Fibroblast of peridontal ligament (primary cell): ENCODE results near the gene SEMA3G.

ENCODE experiments used
- DNase-seq: peaks from one replicate; pipeline ENCODE4 v3.0.0-alpha.2; 2010; ENCODE audit errors: extremely low read depth

SEMA3G gene

GRCh38 chr3:52439426-52440248 is 5.3 kb downstream of the SEMA3G start:
- no peak for DNase-seq

DNA sequence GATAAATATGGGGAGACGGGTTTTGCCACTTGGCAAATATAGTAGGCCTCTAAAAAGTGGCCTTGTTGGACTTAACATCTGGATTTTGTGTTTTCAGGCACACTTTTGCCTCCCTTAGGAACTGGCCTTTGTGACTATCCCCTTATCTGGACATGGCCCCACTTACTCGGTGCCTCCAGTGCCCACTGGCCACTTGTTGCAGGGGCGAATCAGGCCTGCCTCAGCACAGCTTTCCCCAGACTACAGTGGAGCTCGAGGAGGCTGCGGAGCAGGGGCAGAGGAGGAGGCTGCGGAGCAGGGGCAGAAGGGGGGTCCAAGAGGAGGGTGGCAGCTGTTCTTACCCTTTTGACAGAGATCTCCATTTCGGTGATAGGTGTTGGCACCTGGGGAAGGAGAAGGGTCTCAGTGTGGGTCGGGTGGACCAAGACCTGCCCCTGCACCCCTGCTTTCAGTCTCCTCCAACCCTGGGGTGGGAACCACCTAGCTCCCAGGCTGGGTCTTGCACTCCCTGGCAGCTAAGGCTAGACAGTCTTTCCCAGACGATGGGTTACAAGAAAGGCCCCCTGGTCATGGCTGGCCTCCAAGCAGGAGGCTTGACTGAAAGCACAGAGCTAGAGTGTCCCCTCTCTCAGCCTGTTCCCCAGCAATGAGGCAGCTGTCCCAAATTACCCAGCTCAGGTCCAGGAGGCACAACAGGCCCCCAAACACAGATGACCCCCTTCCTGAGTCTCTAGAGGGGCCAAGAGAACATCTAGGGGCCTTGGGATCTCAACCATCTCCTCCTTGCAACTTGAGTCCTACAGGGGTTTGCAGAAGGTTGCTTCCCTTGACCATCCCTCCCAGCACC is 6.1 kb downstream of the SEMA3G start:
- no peak for DNase-seq

- DNase-seq, result no peak
Observed at GRCh38 chr3:52438104-52438376, 6.9 kb downstream of the SEMA3G start.

GRCh38 chr3:52437326-52438103 is 7.4 kb downstream of the SEMA3G start:
- DNase-seq, result no peak

DNA sequence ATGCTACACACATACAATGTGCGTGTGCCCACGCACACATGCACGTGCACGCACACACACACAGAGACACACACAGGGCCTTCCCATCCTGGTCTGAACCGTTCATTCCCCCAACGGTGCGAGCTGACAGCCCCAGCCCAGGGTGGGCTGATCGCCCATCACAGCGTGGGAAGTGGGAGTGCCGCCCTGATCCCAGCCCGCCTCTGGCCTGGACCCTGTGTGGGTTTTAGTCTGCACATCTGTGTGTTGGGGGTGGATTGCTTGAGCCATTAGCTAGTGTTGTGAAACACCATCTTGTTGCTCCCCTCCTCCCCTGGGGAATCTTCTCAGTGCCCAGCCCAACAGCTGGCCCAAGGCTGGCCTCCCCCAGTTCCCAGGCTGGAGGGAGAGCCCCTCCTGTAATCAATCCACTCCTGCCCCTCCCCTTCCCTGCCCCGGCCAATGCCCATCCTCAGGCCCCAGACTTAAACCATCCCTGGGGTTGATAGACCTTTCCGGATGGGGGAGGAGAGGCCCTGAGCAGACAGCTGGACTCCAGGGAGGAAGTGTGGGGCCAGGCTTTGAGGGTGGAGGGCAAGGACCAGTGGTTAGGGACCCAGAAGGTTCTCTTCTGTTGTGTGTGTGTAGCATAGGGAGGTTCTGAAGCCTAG is 8.3 kb downstream of the SEMA3G start:
- DNase-seq, result peak; percentile 72

DNA sequence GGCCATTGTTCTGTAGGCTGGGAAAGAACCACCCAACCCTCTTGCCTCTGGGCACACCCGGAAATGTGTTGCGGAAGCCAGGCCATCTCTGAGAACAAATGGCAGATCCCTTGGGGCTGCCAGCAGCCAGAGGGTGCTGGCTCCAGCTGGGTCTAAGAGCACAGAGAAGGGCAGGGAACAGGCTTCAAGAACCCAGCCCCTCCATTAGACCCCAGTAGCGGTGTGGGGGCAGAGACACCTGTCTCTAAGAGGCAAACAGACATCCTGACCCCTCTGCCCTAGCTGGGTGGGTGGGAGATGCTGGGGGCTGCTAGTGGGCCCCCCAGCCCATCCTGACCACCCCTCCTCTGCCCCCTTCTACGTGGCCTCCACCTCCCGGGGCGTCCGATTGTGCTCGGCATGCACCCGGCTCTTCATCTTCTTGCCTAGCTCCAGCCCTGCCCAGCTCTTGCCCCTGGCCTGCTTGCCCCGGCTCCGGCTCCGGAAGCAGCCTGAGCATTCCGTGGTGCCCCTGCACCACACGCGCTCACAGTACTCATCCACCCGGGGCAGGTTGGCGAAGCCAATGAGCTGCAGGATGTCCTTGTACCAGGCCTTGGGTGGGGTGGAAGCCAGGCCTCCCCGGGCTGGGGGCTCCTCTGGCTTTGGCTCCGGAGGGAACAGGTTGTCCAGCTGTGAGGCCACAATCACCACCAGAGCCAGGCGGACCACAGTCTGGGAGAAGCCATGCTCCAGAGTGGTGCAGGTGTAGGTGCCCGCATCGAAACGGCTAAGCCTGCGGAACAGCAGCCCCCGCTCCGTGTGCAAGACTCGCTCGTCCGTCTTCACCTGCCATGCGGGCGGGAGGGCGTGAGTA is 9.4 kb downstream of the SEMA3G start:
- no peak for DNase-seq

DNA sequence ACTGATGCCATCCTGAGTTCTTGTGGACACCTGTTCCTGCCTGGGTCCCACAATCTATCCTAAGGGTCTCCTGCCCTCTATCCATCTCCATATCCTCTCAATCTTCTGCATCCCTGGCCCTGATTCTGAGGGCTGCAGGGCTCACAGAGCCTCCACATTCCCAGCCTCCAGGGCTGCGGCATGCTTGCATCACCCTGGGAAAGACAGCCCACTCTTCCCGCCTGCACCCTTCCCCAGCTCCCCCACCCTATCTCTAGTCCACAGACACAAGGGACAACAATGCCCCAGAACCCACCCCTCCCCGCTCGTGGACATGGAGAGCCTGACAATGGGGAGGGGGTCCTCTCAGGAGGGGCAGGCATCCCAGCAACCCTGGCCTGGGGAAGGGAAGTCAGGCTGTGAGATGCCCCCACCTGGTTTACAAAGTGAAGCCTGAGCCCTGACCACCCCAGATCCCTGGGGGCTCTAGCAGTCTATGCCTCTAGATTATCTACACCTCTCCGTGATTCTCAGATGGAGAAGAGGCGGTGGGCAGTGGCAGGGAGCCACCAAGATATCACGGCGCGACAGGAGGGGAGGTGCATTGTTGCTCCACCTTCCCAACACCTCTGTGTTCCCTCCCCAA is 10.3 kb downstream of the SEMA3G start:
- DNase-seq, result no peak

GRCh38 chr3:52433996-52434479 is 10.9 kb downstream of the SEMA3G start:
- DNase-seq, result no peak

DNA sequence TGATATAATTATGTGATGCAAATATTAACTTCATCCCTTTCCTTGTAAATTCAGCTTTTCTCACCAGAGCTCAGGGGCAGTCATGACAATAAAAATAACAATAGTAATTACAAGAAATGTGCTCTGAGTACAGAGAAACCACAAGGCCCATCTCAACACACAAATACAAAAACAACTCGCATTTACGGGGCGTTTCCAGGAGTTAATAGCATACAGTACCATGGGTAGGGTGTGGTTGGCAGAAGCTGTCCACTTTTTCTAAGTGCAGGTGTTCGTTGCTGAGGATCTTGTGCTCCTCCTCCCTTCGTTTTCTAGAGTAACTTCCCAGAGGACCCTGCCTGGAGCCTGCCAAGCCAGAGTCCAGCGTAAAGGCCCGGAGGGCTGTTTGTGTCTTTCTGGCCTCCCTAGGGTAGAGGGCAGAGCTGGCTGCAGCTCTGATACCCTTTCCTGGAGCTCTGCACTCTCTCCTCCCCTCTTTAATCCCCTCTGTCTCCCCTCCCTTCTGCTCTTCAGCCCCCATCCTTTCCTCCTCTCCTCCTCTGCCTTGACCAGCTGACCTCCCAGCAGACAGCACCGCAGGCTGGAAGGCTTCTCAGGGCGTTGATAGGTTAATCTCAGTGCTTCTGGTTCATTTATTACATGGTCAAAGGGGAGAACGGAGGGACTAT is 11.4 kb downstream of the SEMA3G start:
- no peak for DNase-seq

GRCh38 chr3:52432691-52433141 is 12.2 kb downstream of the SEMA3G start:
- no peak for DNase-seq

- DNase-seq, result no peak
Observed at GRCh38 chr3:52432225-52432624, 12.7 kb downstream of the SEMA3G start.

DNA sequence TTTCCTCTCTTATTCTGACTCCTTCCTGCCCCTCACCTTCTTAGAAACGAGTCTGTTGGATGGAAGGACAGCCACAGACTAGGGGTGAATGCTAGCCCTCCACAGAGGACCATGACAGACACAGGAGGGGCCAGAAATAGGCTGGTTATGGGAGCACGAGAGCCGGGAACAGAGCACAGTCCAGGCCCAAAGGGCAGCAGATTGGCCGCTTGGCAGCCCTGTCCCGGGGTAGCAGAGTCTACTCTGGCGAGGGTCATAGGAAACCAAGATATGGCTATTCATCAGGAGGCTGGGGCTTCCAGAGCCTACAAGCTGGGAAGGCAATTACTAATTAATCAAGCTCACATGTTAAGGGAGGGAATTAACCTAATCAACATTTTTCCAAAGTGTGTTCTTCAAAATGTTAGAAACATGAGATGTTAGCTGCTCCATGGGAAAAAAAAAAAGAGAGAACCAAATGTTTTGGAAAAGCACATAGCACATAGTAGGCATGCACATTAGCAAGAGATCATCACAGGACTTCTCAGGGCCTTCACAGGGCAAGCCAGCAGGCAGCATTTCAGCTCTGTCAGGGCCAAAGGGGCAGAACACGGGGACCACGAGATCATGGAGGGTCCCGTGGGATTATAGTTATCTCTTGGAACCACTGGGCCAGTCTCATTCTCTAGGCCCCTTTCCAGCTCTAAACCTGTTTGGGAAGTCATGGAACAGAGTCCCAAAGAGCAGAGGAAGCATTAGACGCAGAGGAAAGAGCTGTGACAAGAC is 13.3 kb downstream of the SEMA3G start:
- no peak for DNase-seq

GRCh38 chr3:52430416-52430810 is 14.5 kb downstream of the SEMA3G start:
- no peak for DNase-seq

DNA sequence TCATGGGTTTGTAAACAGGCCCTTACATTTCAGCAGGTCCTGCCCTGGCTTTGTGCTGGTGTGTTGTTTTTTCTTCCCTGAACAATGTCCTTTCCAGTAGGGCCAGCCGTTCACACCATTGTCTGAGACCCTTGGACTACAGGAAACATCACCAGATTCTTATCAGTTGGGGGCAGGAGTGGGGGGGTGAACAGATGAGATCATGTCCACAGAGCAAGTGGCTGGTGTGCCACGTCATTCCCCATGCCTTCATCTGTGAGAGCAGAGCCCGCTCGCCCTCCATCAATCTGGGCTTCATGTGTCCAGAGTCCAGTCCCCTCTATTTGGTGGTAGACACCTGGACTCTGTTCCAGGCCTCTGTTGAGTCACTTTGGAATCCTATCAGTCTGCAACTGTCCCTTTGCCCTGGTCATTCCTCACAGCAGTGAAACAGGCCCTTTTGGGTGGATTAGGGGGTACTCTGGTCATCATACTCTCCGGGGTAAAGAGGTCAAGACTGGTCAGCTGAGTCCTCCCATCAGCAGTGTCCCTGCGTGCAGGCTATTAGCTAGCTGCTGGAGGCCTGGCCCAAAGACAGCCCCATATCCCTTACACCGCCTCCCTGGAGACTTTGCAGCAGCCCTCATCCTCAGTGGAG is 15.0 kb downstream of the SEMA3G start:
- no peak for DNase-seq

DNA sequence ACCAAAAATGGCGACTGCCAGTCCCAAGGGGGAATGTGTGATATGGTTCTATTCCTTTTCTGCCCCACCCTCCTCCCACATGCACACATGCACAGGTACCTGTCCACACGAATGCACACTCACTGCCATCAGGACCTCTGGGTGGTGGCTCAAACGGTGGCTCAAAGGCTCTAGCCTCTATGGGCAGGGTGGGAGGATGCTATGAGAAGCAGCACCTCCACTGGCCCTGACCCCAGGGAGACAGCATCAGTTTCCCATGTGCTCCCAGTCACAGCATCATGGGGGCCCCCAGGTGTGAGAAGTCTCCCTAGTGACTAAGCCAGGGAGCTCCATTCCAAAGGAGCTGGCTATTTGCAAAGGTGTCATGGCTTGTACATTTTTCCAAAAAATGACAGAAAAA is 15.9 kb downstream of the SEMA3G start:
- DNase-seq, result no peak

DNA sequence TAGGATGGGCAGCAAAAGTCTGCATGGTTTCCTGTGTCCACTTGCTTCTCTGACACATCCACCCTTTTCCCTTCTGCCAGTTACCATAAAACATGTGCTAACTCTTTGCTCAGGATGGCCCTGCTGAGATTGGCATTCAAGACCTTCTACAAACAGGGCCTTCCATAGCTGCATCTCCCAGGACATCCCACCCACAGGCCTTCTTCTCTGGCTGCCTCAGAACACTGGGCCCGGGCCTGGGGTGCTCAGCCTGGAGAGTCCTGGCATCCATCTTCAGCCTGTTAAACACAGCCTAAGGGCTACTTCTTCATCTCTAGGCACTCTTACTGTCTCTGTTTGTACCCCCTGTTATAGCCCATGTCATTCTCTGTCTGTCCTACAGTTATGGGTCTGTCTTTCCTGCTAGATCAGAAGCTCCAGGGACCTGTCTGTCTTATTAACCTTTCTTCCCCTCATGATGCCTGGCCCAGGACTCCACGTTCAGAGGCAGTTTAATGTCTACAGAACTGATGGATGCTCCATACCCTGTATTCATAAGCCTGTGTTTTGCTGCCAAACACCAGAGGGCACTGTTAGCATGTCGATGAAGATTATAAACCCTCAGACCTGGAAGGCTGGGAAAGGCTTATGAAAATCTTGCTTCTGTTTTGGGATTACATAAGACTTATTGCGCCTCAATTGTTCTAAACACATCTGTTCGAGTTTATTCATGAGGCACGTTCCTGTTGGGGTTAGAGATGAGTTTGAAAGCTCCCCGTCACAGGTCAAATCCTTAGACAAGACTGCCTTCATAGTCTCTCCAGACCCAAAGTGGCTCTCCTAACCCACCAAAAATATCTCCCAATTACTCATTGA is 16.5 kb downstream of the SEMA3G start:
- peak; percentile 93 for DNase-seq

DNA sequence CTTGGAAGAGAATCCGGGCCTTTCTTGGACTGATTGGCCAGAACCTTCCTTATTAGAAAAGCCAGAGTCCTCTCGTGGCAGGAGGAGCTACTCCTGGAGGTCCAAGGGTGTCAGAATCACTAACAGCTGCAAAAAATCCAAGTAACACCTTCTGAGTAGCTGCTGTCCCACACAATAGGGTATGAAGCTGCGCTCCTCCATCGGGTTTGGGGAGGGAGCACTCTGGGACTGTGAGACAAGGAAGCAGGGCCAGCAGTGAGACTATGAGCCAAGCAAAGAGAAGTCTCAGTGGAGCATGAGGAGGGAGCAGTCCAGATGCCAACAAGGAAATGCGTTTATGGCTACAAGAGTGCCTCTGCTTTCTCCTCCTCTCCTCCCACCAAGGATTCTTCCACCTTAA is 21.7 kb downstream of the SEMA3G start:
- no peak for DNase-seq

DNA sequence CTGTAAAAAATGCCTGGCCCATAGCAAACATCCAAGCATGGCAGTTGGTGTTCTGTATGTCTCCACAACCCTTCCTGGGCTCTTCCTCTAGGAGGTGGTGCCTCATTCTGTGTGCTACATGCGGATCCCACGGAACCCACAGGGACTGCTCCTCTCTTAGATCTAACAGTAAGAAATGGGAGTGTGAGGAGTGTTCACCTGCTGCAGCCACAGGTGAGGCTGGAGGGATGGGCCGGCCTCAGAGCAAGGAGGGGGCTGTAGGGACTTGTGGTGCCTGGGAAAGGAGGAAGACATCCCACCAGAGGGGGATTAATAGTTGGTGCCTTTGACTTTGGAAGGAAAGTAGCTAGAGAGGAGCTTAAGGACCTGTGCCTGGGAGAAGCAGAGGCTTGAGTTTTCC is 22.2 kb downstream of the SEMA3G start:
- no peak for DNase-seq
